Endothelial cell of umbilical vein (primary cell): Measurements from ENCODE around the gene HIVEP1.

Experiments
- CTCF ChIP-seq, 2 donors: IDR thresholded peaks; 1 replicate in 1 of 2; 2 replicates in 1 of 2; pipeline ENCODE4 v1.5.1; 2011; ENCODE audit warnings: low read length in 2 of 2, mild to moderate bottlenecking in 2 of 2, moderate library complexity in 2 of 2, control low read depth in 1 of 2, inconsistent platforms in 1 of 2, low read depth in 1 of 2; ENCODE audit not compliant: insufficient read depth in 1 of 2; ENCODE audit errors: extremely low read depth in 1 of 2
- EZH2 ChIP-seq: IDR thresholded peaks from 2 replicates; pipeline ENCODE4 v1.6.1; 2012; ENCODE audit warnings: borderline replicate concordance, low read depth, mild to moderate bottlenecking, moderate library complexity, low read length, inconsistent platforms; ENCODE audit not compliant: severe bottlenecking
- JUN ChIP-seq: IDR thresholded peaks from 2 replicates; pipeline ENCODE4 v1.6.1; 2011; ENCODE audit warnings: borderline replicate concordance, low read depth; ENCODE audit not compliant: insufficient read length, insufficient read depth
- POLR2AphosphoS5 ChIP-seq: IDR thresholded peaks from 2 replicates; pipeline ENCODE4 v1.6.1; 2012; ENCODE audit warnings: low read depth, mild to moderate bottlenecking, control low read depth, low read length, moderate library complexity; ENCODE audit not compliant: insufficient read depth

- no peak for TF ChIP-seq CTCF (IDR thresholded peaks at IDR 0.05; ENCODE audit: extremely low read depth in 1 of 2, insufficient read depth in 1 of 2, low read depth in 1 of 2, low read length in 2 of 2)
- TF ChIP-seq EZH2: no peak
- no peak for TF ChIP-seq POLR2AphosphoS5
- TF ChIP-seq JUN: no peak
Observed at GRCh38 chr6:12173181-12173580, 161.1 kb downstream of the HIVEP1 start.
